ENCODE measurements around the gene DLEC1.

Gene DLEC1

DNA sequence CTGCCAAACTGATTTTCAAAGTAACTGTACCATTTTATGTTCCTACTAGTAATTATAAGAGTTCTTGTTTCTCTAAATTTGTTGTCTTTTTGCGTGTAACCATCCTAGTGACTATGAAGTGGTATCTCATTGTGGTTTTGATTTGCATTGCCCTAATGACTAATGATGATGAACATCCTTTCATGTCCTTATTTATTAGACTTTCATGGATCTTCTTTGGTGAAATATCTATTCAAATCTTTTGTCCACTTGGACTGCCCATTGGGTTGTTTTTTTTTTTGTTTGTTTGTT is 130.0 kb downstream of the DLEC1 start:
- Histone ChIP-seq H3K9me3 (ENCODE audit: control insufficient read depth, low read length) (no peaks in the 10 kb centered on the region), H3K9ac (no peak overlapping the region), H3K4me3 (ENCODE audit: low read depth, low read length) (no peak overlapping the region), H3K36me3 (ENCODE audit: control insufficient read depth, insufficient read depth, low read length) (no peaks in the 10 kb centered on the region), H3K4me1 (peaks cover 8% of the 10 kb centered on the region), H3K79me2 (peaks cover 42% of the 10 kb centered on the region), H3K27ac (no peak overlapping the region), H3K27me3 (ENCODE audit: control insufficient read depth, insufficient read depth, low read length) (no peaks in the 10 kb centered on the region), H2AFZ (no peak overlapping the region), H3K4me2 (ENCODE audit: low read length) (no peak overlapping the region)
- TF ChIP-seq, protein P1, sequence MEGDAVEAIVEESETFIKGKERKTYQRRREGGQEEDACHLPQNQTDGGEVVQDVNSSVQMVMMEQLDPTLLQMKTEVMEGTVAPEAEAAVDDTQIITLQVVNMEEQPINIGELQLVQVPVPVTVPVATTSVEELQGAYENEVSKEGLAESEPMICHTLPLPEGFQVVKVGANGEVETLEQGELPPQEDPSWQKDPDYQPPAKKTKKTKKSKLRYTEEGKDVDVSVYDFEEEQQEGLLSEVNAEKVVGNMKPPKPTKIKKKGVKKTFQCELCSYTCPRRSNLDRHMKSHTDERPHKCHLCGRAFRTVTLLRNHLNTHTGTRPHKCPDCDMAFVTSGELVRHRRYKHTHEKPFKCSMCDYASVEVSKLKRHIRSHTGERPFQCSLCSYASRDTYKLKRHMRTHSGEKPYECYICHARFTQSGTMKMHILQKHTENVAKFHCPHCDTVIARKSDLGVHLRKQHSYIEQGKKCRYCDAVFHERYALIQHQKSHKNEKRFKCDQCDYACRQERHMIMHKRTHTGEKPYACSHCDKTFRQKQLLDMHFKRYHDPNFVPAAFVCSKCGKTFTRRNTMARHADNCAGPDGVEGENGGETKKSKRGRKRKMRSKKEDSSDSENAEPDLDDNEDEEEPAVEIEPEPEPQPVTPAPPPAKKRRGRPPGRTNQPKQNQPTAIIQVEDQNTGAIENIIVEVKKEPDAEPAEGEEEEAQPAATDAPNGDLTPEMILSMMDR (IDR thresholded peaks at IDR 0.05) = no peak

- H3K79me2 ChIP-seq = peaks cover 46% of the 10 kb centered on the region
- no peak overlapping the region for H3K4me2 ChIP-seq (ENCODE audit: low read length)
- peaks cover 8% of the 10 kb centered on the region for H3K4me1 ChIP-seq
- no peaks in the 10 kb centered on the region for H3K36me3 ChIP-seq (ENCODE audit: control insufficient read depth, insufficient read depth, low read length)
- no peak overlapping the region for H3K27ac ChIP-seq
- H3K4me3 ChIP-seq (ENCODE audit: low read depth, low read length) = no peak overlapping the region
- no peak overlapping the region for H2AFZ ChIP-seq
- no peak overlapping the region for H3K9ac ChIP-seq
- H3K9me3 ChIP-seq (ENCODE audit: control insufficient read depth, low read length) = no peaks in the 10 kb centered on the region
- TF ChIP-seq, protein P1 (IDR thresholded peaks at IDR 0.05) = no peak
- no peaks in the 10 kb centered on the region for H3K27me3 ChIP-seq (ENCODE audit: control insufficient read depth, insufficient read depth, low read length)
Measured at GRCh38 chr3:38170722-38171121, 131.7 kb downstream of the DLEC1 start.

DNA sequence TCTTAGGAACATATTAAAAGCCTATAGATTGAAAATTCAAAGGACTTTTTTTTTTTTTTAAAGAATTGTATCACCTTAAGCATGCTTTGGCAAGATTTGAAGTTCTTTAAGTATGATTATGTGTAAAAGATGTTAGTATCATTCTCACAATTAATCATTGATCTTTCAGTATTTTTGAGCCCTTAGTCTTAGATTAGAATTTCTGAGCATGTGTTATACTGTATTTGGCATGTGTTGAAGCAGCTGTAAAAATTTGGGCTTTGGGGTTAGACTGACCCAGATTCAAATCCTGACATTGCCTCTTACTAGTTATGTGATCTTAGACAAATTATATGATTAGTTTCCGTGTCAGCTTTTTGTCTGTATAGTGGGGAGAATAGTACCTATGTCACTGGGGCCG is 132.6 kb downstream of the DLEC1 start:
- peaks cover 8% of the 10 kb centered on the region for H3K4me1 ChIP-seq
- no peak overlapping the region for H3K4me3 ChIP-seq (ENCODE audit: low read depth, low read length)

More for the DNA sequence above, 132.6 kb downstream of the DLEC1 start:
- H2AFZ ChIP-seq = no peak overlapping the region
- no peak overlapping the region for H3K27ac ChIP-seq
- no peaks in the 10 kb centered on the region for H3K36me3 ChIP-seq (ENCODE audit: control insufficient read depth, insufficient read depth, low read length)
- TF ChIP-seq, protein P1 (IDR thresholded peaks at IDR 0.05) = no peak
- no peak overlapping the region for H3K4me2 ChIP-seq (ENCODE audit: low read length)
- no peak overlapping the region for H3K9ac ChIP-seq
- H3K27me3 ChIP-seq (ENCODE audit: control insufficient read depth, insufficient read depth, low read length) = no peaks in the 10 kb centered on the region
- H3K79me2 ChIP-seq = peaks cover 43% of the 10 kb centered on the region
- no peaks in the 10 kb centered on the region for H3K9me3 ChIP-seq (ENCODE audit: control insufficient read depth, low read length)
